SK-N-SH (cell line): ENCODE data around the gene HNRNPA1. TPM values are rescaled to one million over a fixed set of nuclear protein-coding genes. Genes with fewer than 3 reads are reported as not detected.
"Not testable (repeated sequence)": the region's sequence is repeated elsewhere in the genome, so short reads cannot be mapped to it uniquely, and the experiment has no call there.

Experiments used
- CTCF ChIA-PET: fragments of 300-600, 350-600 bp; formaldehyde crosslinking; extraction: SDS; loops from one replicate; lab custom pipeline; 2021; lab: Yijun Ruan, JAX
- POLR2A ChIA-PET: fragments of 350-600 bp; sonication (Branson Sonifier 250); formaldehyde crosslinking; extraction: SDS; loops from one replicate; lab custom pipeline; 2020; ENCODE audit warnings: antibody characterized with exemption, inconsistent platforms; lab: Yijun Ruan, JAX
- DNase-seq: peaks from one replicate; pipeline ENCODE4 v3.0.0; 2012
- H2AFZ ChIP-seq: fragments of 200-600 bp; sonication (generic); 2 replicates; pipeline ENCODE4 v1.8.1; 2016; ENCODE audit warnings: antibody characterized with exemption, mild to moderate bottlenecking, low read depth
- H3F3A ChIP-seq: fragments of 200-600 bp; sonication (generic); replicated peaks from 2 replicates; pipeline ENCODE3; 2016; ENCODE audit warnings: antibody characterized with exemption, mild to moderate bottlenecking; ENCODE audit not compliant: insufficient read depth
- H3K27ac ChIP-seq, 2 experiments: fragments of 200-500 bp in 1 of 2; fragments of 200-600 bp in 1 of 2; sonication (Bioruptor generic) in 1 of 2; sonication (generic), shearing (Covaris generic) in 1 of 2; 2 replicates each; pipeline versions ENCODE4 v1.5.1 to v1.6.1; 2014 to 2016; ENCODE audit warnings: low read depth in 2 of 2, inconsistent platforms in 1 of 2, low read length in 1 of 2, mild to moderate bottlenecking in 1 of 2, mixed read lengths in 1 of 2
- H3K27me3 ChIP-seq: fragments of 200-600 bp; sonication (generic), shearing (Covaris generic); 2 replicates; pipeline ENCODE4 v1.6.1; 2016; ENCODE audit warnings: mixed run types; ENCODE audit not compliant: insufficient read depth
- H3K36me3 ChIP-seq, 2 experiments: fragments of 200-500 bp in 1 of 2; fragments of 200-600 bp in 1 of 2; sonication (Bioruptor generic) in 1 of 2; sonication (generic) in 1 of 2; replicated peaks in 1 of 2; 2 replicates each; pipeline versions ENCODE3 to v1.5.1; 2014 to 2016; ENCODE audit warnings: low read length in 1 of 2, mild to moderate bottlenecking in 1 of 2; ENCODE audit not compliant: insufficient read depth in 2 of 2, control insufficient read depth in 1 of 2
- H3K4me1 ChIP-seq, 2 experiments: fragments of 200-500 bp in 1 of 2; fragments of 200-600 bp in 1 of 2; sonication (Bioruptor generic) in 1 of 2; sonication (generic), shearing (Covaris generic) in 1 of 2; 2 replicates each; pipeline versions ENCODE4 v1.5.1 to v1.6.1; 2014 to 2016; ENCODE audit warnings: low read depth in 1 of 2, low read length in 1 of 2, mixed run types in 1 of 2; ENCODE audit not compliant: insufficient read depth in 2 of 2, control insufficient read depth in 1 of 2
- H3K4me2 ChIP-seq: fragments of 200-600 bp; sonication (generic), shearing (Covaris generic); 2 replicates; pipeline ENCODE4 v1.6.1; 2017; ENCODE audit warnings: mixed run types
- H3K4me3 ChIP-seq, 2 experiments: fragments of 200-500 bp in 1 of 2; fragments of 200-600 bp in 1 of 2; sonication (Bioruptor generic) in 1 of 2; sonication (generic), shearing (Covaris generic) in 1 of 2; 2 replicates each; pipeline versions ENCODE4 v1.5.1 to v1.8.1; 2014 to 2016; ENCODE audit warnings: low read depth in 2 of 2, inconsistent platforms in 1 of 2, low read length in 1 of 2, mild to moderate bottlenecking in 1 of 2, mixed read lengths in 1 of 2, moderate library complexity in 1 of 2
- H3K79me2 ChIP-seq: fragments of 200-600 bp; sonication (generic); 2 replicates; pipeline ENCODE4 v1.8.1; 2017; ENCODE audit warnings: mild to moderate bottlenecking; ENCODE audit not compliant: insufficient read depth
- H3K9ac ChIP-seq: fragments of 200-600 bp; sonication (generic); 2 replicates; pipeline ENCODE4 v1.6.1; 2017; ENCODE audit warnings: mixed run types
- H3K9me2 ChIP-seq: fragments of 200-600 bp; sonication (generic); 2 replicates; pipeline ENCODE4 v1.6.1; 2017; ENCODE audit warnings: mixed run types
- H3K9me3 ChIP-seq: fragments of 200-600 bp; sonication (generic); 2 replicates; pipeline ENCODE4 v1.6.1; 2017; ENCODE audit warnings: mixed run types, mild to moderate bottlenecking, moderate library complexity
- H4K20me1 ChIP-seq: fragments of 200-600 bp; sonication (generic); 2 replicates; pipeline ENCODE4 v1.6.1; 2017; ENCODE audit warnings: mild to moderate bottlenecking, mixed run types; ENCODE audit not compliant: insufficient read depth
- CHD2 ChIP-seq: fragments of 150-350 bp; IDR thresholded peaks from 2 replicates; pipeline ENCODE4 v1.6.1; 2018; ENCODE audit warnings: low read length; ENCODE audit not compliant: partially characterized antibody
- NFIC ChIP-seq: IDR thresholded peaks from 2 replicates; pipeline ENCODE4 v1.4.0; 2012; ENCODE audit warnings: borderline replicate concordance
- REST ChIP-seq: IDR thresholded peaks from 2 replicates; pipeline ENCODE4 v1.6.1; 2012; ENCODE audit warnings: mild to moderate bottlenecking, low read depth, low read length, moderate library complexity
- RXRA ChIP-seq: IDR thresholded peaks from 2 replicates; pipeline ENCODE4 v1.4.0; 2012; ENCODE audit warnings: low read depth, mild to moderate bottlenecking, borderline replicate concordance
- WGBS: methylation state at CpG from one replicate; pipeline ENCODE4 v1.1.6; 2017; ENCODE audit warnings: low lambda C conversion rate; 5-methylcytosine and 5-hydroxymethylcytosine counted together
- polyA plus RNA-seq, 3 experiments: library from polyadenylated mRNA; depleted of rRNA; stranded (reverse); fragments of >200 nt; gene quantifications; 2 replicates each; pipeline ENCODE4 v1.2.3, GENCODE V29; 2012
- TF ChIP-seq, protein P1 (sequence below): IDR thresholded peaks from 2 replicates; pipeline ENCODE4 v1.4.0; 2012; ENCODE audit warnings: low read depth, borderline replicate concordance
- TF ChIP-seq, protein P2 (sequence below): fragments of 200-600 bp; sonication (generic); IDR thresholded peaks from 2 replicates; pipeline ENCODE4 v1.6.1; 2017; ENCODE audit warnings: antibody characterized with exemption, mild to moderate bottlenecking, moderate library complexity

Gene HNRNPA1
- polyA plus RNA-seq, 1 of the 3 experiments (the other 2 are of a cell fraction) = 773 TPM

DNA sequence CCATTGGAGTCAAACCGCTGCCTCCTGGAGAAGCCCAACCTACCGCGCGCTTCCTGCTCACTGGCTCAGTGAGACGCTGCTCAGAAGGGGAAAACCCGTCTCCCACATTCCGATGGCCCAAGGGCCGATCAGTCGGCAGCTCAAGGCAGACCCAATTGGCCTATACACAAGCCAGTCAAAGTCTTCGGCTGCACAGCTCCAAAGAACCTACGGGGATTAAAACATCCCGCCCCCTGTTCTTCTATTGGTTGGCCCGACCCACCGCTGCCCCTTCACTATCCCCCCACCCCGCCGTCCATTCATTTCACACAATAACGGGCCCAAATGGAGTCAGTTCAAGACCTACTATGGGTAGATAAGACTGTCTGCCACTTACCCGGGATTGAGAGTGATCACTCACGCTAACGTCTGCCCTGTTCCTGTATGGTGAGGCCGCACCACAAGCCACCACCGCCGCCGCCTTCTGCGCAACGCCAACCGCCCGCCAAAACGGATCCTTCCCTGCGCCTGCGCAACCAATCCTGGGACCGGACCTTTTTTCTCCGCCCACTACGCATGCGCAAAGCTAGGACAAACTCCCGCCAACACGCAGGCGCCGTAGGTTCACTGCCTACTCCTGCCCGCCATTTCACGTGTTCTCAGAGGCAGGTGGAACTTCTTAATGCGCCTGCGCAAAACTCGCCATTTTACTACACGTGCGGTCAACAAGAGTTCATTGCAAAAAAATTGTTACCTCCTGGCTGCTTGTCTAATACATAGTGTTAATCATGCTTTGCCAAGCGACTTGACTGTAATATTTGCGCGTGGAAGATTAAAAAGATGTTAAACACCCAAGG is 676 bp upstream of the HNRNPA1 start, which contains the start of gene CBX5 (continued):
- TF ChIP-seq, protein P1, sequence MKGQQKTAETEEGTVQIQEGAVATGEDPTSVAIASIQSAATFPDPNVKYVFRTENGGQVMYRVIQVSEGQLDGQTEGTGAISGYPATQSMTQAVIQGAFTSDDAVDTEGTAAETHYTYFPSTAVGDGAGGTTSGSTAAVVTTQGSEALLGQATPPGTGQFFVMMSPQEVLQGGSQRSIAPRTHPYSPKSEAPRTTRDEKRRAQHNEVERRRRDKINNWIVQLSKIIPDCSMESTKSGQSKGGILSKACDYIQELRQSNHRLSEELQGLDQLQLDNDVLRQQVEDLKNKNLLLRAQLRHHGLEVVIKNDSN = peak; percentile 42; the same call in 1 of the 2 replicates
- TF ChIP-seq REST (peak; percentile 0; the same call in 1 of the 2 replicates), RXRA (no peak), CHD2 (peak; percentile 61), NFIC (no peak)
- TF ChIP-seq, protein P2, sequence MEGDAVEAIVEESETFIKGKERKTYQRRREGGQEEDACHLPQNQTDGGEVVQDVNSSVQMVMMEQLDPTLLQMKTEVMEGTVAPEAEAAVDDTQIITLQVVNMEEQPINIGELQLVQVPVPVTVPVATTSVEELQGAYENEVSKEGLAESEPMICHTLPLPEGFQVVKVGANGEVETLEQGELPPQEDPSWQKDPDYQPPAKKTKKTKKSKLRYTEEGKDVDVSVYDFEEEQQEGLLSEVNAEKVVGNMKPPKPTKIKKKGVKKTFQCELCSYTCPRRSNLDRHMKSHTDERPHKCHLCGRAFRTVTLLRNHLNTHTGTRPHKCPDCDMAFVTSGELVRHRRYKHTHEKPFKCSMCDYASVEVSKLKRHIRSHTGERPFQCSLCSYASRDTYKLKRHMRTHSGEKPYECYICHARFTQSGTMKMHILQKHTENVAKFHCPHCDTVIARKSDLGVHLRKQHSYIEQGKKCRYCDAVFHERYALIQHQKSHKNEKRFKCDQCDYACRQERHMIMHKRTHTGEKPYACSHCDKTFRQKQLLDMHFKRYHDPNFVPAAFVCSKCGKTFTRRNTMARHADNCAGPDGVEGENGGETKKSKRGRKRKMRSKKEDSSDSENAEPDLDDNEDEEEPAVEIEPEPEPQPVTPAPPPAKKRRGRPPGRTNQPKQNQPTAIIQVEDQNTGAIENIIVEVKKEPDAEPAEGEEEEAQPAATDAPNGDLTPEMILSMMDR = no peak
- TF ChIP-seq, all 33 proteins: peak for 15

DNA sequence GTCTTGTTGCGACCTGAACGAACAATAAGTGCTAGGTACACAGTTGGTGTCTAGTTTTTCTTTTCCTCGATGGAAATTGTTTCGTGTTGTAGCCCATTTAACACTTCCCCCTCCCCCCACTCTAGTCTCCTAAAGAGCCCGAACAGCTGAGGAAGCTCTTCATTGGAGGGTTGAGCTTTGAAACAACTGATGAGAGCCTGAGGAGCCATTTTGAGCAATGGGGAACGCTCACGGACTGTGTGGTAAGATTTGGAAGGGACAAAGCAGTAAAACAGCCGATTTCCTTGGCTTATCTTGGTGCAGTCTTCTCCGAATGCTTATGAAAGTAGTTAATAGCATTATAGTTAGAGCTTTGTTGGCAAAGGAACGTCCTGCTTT is 724 bp downstream of the HNRNPA1 start:
- ChIA-PET POLR2A (interaction anchor here (1.0 to 3.5 kb wide), 8 partner anchors 10 to 78 kb away, joined by 3 to 36 read pairs (median 10); no protein-coding TSS in a partner anchor), CTCF (interaction anchor here (0.7 to 2.9 kb wide), 8 partner anchors 9 to 98 kb away, joined by 3 to 13 read pairs (median 4); partner anchors contain the start of gene COPZ1)
- peaks cover 17 to 32% of the 10 kb centered on the region in 2 experiments; a peak in 3 of 4 replicates for H3K4me1 ChIP-seq
- peaks cover 45 to 47% of the 10 kb centered on the region in 2 experiments for H3K36me3 ChIP-seq
- peaks cover 84% of the 10 kb centered on the region for H3K79me2 ChIP-seq
- WGBS = under 1% methylated on average over 10 of the region's 10 CpGs
- H3K9ac ChIP-seq = peak overlapping the region; percentile 98
- H3K4me2 ChIP-seq = peak overlapping the region; percentile 98
- H2AFZ ChIP-seq, H3K9me2 ChIP-seq, H3K27me3 ChIP-seq, DNase-seq, H3K9me3 ChIP-seq: not testable (repeated sequence)
- H3K27ac ChIP-seq = peak overlapping the region; percentile 93 to 96
- peak overlapping the region; percentile 80 to 88 for H3K4me3 ChIP-seq
- peaks cover 61% of the 10 kb centered on the region for H3F3A ChIP-seq
- peaks cover 52% of the 10 kb centered on the region for H4K20me1 ChIP-seq

GRCh38 chr12:54281694-54282093 is 1.2 kb downstream of the HNRNPA1 start:
- Histone ChIP-seq H3K36me3 (peaks cover 50 to 52% of the 10 kb centered on the region in 2 experiments), H3K27ac (peak overlapping the region; percentile 93 to 96), H3K9ac (peak overlapping the region; percentile 98), H3F3A (peaks cover 62% of the 10 kb centered on the region), H4K20me1 (peaks cover 57% of the 10 kb centered on the region), H3K4me2 (peak overlapping the region; percentile 98), H3K79me2 (peaks cover 84% of the 10 kb centered on the region), H3K4me3 (peak overlapping the region; percentile 80 to 88), H3K4me1 (peaks cover 13 to 32% of the 10 kb centered on the region in 2 experiments; a peak in 3 of 4 replicates)
- POLR2A ChIA-PET = interaction anchor here (1.0 to 3.5 kb wide), 8 partner anchors 10 to 77 kb away, joined by 3 to 36 read pairs (median 10); no protein-coding TSS in a partner anchor
- WGBS = 0% methylated on average over 4 of the region's 4 CpGs
- H3K9me2 ChIP-seq, H2AFZ ChIP-seq, H3K27me3 ChIP-seq, H3K9me3 ChIP-seq, DNase-seq: not testable (repeated sequence)
- CTCF ChIA-PET = interaction anchor here (0.7 to 2.9 kb wide), 8 partner anchors 9 to 97 kb away, joined by 3 to 13 read pairs (median 4); partner anchors contain the start of gene COPZ1
